GM18505 (cell line): ENCODE results near the gene AQR.
"Not testable (repeated sequence)": the region's sequence is repeated elsewhere in the genome, so short reads cannot be mapped to it uniquely, and the experiment has no call there.

Source experiments
- ATAC-seq: cut with Tn5 transposase; IDR thresholded peaks from one replicate; pipeline ENCODE4 v1.9.1; 2021; ENCODE audit not compliant: unreplicated experiment
- POLR2A ChIP-seq: IDR thresholded peaks from 4 replicates; pipeline ENCODE4 v1.6.1; 2011; ENCODE audit warnings: borderline replicate concordance; ENCODE audit not compliant: insufficient read depth, insufficient read length; ENCODE audit errors: extremely low read depth

Gene AQR

DNA sequence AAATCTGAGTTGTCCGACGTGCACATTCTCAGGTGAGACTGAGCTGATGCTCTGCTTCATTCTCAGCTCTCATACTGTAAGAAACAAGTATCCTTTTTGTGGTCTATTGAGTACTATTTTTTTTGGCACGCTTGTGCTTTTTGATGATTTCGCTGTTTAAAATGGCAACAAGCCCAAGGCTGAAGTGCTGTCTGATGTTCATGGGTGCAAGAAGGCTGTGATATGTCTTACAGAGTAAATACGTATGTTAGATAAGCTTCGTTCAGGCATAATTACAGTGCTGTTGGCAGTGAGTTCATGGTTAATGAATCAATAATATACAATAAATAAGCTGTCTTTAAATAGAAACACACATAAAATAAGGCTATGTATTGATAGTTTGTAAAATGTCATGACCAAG lies 27.2 kb downstream of the AQR start:
- no peak for ATAC-seq
- no peak for TF ChIP-seq POLR2A

DNA sequence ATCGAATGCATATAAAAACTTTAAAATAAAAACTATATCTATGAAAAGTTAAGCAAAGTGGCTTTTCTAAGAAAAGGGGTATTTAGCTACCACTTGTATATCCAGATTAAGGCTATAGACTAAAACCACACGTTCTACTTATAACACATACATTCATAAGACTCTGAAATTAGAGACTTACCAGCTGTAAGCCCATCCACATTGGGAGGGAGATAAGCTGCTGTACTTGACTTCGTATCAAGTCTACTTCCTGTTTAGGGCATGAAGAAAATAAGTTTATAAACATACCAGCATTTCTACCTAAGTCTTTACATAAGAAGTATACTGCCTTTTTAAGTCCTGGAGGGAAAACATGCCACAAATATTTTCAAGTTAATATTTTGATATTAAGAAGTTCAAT lies 27.7 kb downstream of the AQR start:
- no peak for TF ChIP-seq POLR2A
- ATAC-seq: no peak

DNA sequence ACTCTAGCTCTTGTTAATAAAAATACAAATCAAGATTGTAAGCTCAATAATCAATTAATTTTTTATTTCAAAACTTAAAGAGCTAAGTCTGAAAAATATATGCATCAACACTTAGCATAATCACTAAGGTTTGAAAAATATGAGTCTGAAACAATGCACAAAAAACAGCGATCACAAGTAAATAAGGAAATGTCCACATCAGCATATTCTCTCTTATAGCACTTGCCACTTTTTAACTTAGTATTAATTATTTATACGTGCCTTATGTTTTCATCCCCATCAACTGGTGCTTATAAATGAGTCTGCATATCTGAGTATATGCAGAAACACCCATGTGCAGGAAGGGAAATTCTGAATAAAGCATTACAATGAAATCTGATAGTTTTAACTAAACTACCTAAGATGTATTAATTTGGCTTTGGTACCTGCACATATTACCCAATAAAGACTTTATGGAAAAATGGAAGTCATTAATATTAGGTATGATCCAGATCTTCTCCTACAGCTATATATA lies 28.3 kb downstream of the AQR start:
- no peak for TF ChIP-seq POLR2A
- ATAC-seq: no peak

DNA sequence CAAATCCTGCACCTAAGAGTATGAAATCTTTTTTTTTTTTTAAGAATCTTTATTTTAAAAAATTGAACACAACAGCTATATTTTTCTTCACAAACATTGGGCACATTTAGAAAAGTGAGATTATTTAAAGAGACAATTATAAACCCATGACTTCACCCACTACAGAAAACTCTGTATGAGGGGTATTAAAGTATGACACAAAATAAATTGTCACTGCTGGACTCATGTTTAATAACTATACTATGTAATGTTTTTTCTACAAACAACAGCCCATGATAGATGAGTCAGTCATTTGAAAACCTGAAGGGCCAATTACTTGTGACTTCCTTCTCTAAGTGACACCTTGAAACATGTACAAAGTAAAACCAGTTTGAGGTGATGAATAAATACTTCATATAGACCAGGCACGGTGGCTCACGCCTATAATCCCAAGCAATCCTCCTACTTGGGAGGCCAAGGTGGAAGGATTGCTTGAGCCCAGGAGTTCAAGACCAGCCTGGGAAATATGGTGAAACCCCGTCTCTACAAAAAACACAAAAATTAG lies 36.0 kb downstream of the AQR start:
- no peak for TF ChIP-seq POLR2A
- ATAC-seq: no peak

DNA sequence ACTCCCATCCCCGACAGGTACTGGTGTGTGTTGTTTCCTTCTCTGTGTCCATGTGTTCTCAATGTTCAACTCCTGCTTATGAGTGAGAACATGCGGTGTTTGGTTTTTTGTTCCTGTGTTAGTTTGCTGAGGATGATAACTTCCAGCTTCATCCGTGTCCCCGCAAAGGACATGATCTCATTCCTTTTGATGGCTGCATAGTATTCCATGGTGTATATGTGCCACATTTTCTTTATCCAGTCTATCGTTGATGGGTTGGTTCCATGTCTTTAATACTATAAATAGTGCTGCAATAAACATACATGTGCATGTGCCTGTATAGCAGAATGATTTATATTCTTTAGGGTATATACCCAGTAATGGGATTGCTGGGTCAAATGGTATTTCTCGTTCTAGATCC lies 41.2 kb downstream of the AQR start:
- not testable (repeated sequence) for ATAC-seq

DNA sequence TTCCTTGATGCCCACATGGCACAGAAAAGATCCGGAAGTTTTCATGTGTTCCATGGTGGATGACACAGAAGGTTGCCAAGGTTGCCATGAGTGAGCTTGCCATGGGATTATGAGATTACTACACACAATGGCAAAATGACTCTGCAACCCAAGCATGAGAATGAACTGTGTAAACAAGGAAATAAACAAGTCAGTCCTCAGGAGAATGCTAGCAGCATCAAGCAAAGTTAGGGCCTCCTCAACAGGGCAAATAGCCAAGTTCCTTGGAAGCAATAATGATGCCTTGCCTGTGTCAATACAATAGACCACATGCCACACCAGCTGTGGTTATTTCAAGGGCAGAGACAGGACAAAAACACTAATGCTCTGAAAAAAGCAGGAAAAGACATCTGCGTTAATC lies 41.8 kb downstream of the AQR start:
- ATAC-seq: no peak
- TF ChIP-seq POLR2A: no peak

DNA sequence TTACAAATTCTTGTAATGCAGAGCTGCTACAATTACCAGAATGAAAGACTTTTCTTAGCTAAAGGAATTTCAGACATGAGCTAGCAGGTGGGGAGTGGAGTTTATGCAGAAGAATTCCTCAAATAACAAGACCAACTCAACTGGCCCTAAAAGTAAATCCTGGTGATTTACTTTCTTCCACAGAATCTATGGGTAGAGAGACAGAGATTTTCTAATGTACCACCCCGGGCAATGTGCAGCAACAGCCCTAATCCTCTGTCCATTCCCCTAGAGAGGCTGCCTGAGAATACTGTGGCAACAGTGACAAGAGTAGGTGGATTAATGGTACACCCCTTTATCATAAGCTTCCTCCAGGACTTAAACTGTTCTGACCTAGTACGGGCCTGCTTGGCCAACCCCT lies 55.2 kb downstream of the AQR start:
- no peak for TF ChIP-seq POLR2A
- ATAC-seq: no peak

DNA sequence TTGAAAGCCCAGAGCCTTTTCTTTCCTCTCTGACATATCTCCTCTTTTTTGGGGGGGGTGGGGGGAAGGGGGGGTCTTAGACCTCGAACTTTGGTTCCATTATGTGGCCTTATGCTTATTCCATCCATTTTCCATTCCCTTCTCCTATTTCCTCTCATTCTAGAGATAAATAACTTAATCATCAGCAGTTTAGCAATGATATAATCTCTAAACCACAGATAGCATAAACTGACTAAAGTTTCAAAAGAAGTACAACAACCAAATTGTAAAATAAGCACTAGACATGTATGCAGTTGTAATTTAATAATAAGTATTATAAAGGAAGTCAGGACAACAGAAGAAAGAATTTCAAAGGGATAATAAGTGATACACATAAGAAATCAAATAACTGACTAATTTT lies 64.5 kb downstream of the AQR start:
- no peak for ATAC-seq
- no peak for TF ChIP-seq POLR2A

DNA sequence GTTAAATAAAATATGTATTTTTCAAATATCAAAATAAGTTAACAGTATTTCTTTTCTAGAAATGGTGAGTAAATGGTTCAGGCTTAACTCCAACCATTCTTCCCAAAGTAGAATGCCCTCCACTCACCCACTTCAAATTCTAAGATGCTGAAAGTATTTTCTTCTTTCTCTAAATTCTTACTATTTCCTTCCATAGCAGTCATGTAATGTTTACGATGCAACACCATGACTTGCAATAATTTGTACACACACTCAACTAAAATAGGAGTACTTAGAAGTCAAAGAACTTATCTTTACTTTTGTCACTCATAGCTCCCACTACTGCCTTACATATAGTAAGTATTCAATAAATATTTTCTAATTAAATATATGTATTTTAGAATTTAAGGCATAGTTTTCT lies 65.0 kb downstream of the AQR start:
- TF ChIP-seq POLR2A: no peak
- ATAC-seq: no peak

DNA sequence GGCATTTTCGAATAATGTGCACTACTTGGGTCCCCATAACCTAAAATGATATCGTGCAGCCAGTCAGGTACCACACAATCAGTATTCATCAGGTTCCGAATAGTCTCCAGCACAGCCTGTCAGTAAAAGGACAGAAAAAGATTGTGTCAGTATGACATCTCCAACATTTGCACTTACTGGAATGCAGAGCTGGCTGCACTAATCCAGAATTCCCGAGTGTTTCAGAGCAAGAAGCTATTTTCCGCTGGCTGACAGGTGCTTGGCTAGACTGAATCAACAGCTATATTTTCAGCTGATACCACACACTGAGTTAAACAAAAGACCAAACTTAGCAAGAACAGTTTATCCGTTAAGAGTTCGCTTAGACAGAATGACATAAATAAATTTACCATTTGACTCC lies 68.8 kb downstream of the AQR start:
- TF ChIP-seq POLR2A: no peak
- no peak for ATAC-seq

DNA sequence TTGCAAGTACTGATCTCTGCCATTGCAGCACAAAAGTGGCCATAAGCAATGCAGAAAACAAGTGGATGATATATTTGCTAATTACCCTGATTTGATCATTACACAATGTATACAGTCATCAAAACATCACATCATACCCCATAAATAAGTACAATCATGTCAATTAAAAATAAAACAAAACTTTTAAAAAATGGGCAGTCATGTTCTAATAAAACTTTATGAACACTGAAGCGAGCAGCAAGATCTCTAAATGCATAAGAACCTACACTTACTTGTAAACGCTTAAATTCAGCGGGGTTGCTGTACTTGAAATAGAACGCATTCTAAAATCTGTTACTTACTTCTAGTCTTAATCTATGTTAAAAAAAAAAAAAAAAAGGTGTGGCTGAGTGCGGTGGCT lies 73.4 kb downstream of the AQR start:
- ATAC-seq: no peak
- TF ChIP-seq POLR2A: no peak

DNA sequence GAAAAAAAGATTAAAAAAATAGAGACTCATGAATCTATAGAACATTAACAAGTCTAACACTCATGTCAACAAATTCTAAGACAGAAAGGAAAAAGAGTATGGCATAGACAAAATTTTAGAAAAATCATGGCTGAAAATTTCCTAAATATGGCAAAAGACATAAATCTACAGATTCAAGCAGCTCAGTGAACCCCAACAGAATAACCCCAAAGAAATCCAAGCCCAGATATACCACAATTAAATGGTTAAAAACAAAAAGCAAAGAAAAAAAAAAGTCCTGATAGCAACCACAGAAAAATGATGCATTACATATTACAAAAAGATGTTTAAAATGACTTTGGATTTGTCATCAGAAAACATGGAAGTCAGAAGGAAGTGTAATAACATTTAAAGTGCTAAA lies 75.6 kb downstream of the AQR start:
- ATAC-seq: no peak
- TF ChIP-seq POLR2A: no peak

DNA sequence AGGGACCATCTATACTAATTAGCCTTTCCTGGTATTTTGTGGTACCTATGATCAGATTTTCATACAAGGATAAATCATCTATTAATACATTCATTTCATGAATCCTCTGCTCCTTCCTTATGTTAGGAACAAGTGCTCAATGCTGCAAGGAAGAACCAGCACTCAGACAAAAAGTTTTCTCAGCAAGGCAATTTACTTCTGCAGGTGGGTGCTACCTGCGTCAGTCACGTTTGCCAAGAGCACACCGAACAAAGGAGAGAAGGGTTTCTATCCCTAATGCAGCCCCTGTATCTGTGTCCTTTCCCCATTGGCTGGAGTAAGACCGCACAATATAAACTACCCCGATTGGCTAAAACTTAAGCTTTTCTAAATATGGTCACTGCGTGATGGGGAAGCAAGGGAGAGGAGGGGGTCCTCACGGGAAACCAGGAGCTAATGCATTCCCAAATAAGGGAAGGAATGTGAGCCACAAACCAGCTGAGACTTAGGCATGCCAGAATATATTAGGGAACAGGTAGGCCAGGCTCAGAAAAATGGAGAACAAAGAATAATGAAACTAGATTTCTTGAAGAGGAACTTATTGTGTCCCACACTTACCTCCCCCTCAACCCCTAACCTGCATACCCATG lies 76.5 kb downstream of the AQR start:
- ATAC-seq: no peak
- TF ChIP-seq POLR2A: no peak

DNA sequence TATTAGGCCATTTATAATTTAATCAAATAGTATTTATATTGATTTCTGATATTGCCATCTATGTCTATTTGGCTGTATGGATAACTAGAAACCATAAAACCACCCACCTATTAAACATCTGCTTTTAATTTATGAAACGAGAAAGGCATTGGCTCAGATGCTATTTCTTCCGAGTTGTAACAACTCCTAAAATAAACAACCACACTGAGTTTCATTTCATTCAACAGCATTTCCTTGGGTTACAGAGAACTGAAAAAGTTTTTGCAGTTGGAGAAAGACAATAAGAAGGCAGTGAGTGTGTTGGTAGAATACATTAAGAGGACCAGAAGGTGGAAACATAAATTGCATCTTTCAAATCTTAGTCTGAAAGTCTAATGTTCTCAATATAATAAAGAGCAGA lies 79.1 kb downstream of the AQR start:
- TF ChIP-seq POLR2A: no peak
- ATAC-seq: no peak

DNA sequence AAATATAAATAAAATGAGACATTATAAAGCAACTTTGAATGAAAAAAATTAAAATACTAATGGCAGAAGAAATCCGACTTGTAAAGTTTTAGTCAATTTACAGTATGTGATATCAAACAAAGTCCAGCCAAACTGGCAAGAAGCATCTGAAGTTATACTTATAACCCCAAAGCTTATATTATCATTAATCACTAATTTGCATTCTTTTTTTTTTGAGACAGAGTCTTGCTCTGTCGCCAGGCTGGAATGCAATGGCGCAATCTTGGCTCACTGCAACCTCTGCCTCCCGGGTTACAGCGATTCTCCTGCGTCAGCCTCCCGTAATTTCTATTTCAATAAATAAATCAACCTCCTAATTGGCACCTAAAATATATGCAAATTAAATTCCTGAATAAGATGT lies 80.1 kb downstream of the AQR start:
- TF ChIP-seq POLR2A: no peak
- no peak for ATAC-seq
